Measurements from ENCODE around the gene EDEM3.
A peak's percentile ranks its signal among the peaks of the same experiment; 100 is the strongest.
"Not testable (repeated sequence)": the region's sequence is repeated elsewhere in the genome, so short reads cannot be mapped to it uniquely, and the experiment has no call there.

The EDEM3 gene, protein sequence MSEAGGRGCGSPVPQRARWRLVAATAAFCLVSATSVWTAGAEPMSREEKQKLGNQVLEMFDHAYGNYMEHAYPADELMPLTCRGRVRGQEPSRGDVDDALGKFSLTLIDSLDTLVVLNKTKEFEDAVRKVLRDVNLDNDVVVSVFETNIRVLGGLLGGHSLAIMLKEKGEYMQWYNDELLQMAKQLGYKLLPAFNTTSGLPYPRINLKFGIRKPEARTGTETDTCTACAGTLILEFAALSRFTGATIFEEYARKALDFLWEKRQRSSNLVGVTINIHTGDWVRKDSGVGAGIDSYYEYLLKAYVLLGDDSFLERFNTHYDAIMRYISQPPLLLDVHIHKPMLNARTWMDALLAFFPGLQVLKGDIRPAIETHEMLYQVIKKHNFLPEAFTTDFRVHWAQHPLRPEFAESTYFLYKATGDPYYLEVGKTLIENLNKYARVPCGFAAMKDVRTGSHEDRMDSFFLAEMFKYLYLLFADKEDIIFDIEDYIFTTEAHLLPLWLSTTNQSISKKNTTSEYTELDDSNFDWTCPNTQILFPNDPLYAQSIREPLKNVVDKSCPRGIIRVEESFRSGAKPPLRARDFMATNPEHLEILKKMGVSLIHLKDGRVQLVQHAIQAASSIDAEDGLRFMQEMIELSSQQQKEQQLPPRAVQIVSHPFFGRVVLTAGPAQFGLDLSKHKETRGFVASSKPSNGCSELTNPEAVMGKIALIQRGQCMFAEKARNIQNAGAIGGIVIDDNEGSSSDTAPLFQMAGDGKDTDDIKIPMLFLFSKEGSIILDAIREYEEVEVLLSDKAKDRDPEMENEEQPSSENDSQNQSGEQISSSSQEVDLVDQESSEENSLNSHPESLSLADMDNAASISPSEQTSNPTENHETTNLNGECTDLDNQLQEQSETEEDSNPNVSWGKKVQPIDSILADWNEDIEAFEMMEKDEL

DNA sequence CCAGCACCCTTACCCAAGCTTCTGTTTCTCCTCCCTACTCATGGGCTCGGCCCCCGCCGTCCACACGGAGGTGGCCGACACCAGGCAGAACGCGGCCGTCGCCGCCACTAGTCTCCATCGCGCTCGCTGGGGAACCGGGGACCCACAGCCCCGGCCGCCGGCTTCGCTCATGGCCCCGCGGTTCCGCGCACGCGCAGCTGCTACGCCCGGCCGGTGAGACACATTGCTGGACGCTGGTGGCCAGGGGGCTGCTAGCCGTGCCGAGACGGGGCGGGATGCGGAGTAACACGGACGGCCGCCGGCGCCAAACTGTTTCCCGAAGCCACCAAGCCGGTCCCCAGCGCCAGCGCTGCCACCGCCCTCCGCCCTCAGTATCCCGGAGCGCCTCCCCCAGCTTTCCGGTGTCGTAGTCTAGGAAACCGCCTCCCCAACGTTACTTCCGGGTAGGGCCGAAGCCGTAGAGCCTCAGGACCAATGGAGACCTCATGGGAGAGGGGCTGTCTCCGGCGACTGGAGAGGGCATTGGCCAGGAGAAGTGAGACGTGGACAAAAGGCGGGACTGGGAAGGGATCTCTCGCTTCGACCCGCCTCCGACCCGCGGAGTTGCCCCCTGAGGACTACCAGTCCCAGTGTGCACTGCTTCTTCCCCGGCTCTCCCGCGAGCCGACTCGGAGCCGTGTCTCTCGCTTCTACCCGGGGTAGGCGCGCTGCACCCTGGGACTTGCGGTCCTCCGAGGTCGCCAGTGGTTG lies at the start of gene EDEM3:
EDEM3 (minus strand) TSS at position 383 of the 750 bp plus-strand sequence; CDS start at position 171, 212 bp downstream.
- DNase-seq: peak; percentile 100

DNA sequence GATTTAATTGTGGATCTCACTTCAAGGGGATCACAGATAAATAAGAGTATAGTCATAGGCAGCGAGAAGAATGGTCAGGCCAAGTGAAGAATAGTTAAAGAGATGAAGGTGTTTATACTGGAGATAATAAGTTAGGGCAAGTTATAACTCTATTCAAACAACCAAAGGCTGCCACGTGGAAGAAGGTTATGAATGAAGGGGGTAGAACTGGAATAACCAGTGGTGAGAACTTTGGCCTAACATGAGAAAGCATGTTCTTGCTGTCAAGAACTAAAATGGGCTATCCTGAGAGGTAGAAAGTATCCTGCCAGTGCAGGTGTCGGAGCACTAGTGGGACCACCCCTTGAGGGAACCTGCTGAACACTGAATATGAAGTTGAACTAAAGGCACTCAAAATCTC lies 49.6 kb upstream of the EDEM3 start:
- no peak for DNase-seq

DNA sequence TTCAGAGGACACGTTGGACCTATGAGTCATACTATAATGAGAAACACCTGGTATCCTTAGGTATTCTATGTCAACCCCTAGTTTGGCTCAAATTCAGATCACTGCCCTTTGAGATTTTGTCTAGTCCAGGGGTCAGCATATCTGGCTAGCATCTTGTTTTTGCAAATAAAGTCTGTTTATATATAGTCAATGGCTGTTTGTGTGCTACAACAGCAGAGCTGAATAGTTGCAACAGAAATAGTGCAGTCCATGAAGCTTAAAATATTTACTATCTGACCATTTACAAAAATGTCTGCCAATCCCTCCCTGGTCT lies 48.5 kb upstream of the EDEM3 start:
- DNase-seq: no peak

DNA sequence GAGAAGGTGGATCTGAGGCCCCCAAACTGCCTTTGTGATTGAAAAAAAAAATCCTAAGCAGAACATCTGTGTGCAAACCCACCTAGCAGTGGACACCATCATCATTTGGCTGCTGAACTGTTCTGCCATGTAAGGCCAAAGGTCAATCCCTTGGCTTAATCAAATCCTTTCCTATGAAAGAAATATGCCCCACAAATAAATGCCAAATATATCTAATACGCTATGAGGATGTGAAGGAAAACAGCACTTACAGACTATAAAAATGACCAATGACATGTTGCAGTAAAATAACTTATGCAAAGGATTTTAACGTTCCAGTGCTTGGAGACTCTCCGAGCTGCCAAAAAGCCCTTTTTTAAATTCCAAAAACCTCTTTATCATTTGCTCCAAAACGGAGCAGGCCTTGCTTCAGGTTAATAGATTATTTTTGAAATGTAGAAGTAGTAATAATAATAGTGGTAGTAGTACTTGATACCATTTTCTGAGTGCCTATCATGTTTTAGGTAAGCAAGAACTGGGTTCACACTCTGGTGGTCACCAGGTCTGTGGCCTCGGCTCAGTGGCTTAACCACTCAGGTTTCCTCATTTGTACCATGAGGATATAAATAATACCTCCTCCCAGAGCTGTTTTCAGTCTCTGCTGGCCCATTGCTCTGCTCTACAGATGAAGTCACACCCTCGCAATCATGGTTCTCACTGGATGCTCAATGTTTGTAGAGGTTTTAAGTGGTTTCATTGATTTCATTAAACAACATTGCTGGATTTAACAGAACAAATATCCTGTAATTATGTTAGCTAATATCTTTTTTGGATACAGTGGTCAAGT lies 47.9 kb upstream of the EDEM3 start:
- peak; percentile 39 for DNase-seq

DNA sequence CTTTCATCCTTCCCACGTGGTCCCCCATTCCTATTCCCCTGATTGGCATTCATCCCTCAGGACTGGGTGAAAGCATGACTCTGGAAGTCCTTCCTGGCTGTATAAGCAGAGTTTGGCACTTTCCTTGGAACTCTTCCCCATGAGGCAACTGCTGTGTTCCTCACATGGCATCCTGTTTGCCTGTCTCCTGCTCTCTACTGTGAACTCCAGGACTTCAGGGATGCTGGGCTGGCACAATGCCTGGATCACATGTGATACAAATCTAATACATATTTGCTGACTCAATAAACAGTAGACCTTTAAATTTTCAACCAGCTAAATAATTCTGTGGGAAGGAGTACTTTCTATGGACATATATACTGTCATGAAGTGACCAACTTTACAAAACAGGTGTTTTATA lies 46.8 kb upstream of the EDEM3 start:
- DNase-seq: no peak

DNA sequence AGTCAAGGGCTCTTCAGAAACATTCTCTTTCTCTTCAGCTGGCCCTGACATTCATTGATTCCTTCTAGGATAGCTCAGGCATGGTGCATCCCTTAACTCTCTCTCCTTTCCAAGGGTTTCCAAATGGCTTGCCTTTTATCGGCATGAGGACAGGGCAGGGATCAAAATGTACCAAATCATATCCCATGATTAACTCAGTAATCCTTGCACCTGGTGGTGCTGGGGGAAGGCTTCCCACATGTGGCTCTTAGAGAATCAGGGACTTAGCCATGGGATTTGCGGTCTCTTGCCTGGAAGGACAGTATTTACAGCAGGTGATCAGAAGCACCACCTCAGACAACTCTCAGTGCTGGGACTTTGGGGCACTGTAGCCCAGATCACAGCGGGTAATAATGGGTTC lies 46.2 kb upstream of the EDEM3 start:
- no peak for DNase-seq

DNA sequence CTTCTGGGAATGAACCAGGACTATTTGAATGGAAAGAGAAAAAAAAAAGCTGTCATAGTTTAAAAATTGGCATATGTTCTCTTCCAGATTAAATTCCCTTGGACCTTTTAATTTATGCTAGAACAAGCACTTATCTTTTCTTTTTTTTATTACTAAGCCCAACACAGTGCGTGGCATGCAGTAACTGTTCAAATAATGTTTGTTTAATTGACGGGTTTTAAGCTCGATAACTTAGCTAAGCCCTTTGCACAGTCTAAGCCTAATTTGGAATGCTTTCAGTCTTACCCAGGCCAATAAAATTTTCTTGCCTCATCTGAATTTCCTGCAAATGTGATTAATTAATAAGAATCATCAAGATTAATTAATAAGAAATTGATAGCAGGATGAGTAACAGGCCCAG lies 39.3 kb upstream of the EDEM3 start:
- no peak for DNase-seq

DNA sequence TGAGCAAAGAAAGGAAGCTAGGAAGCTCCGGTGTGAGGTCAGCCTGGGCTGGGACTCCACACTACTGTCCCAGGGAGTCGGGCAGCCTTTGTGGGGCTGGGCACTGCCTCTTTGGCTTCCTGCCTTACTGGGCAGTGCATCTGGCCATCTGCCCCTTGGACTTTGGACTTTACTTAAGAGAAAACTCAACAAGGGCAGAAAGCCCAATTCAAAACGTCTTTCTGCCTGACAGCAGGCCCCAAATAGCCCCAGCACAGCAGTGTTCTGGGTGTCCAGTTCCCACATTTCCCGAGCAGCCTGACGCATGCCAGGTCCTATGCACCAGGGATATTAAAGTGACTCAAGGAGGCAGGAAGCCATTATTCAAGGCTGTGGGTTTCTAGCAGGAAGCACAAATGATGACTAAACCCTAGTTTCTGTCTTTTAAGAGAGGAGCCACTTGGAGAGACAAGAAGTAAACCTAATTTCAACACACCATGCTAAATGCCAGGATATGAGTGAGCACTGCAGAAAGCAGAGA lies 37.9 kb upstream of the EDEM3 start:
- DNase-seq: no peak

DNA sequence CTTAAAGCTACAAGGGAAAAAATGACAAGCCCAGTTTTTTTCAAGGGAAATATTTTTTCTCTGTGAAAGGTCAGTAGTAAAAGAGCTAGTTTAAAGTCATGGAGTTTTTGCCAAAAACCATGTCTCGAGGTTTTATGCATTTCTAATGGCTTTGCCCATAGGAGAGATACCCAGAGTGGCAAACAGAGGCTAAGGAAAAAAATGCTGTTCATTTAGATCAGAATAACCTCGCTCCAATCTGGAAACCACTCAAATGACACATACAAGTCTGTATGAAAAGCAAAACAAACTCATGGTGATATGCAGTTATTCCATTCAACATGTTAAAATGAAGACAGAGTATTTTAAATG lies 36.9 kb upstream of the EDEM3 start:
- DNase-seq: no peak

DNA sequence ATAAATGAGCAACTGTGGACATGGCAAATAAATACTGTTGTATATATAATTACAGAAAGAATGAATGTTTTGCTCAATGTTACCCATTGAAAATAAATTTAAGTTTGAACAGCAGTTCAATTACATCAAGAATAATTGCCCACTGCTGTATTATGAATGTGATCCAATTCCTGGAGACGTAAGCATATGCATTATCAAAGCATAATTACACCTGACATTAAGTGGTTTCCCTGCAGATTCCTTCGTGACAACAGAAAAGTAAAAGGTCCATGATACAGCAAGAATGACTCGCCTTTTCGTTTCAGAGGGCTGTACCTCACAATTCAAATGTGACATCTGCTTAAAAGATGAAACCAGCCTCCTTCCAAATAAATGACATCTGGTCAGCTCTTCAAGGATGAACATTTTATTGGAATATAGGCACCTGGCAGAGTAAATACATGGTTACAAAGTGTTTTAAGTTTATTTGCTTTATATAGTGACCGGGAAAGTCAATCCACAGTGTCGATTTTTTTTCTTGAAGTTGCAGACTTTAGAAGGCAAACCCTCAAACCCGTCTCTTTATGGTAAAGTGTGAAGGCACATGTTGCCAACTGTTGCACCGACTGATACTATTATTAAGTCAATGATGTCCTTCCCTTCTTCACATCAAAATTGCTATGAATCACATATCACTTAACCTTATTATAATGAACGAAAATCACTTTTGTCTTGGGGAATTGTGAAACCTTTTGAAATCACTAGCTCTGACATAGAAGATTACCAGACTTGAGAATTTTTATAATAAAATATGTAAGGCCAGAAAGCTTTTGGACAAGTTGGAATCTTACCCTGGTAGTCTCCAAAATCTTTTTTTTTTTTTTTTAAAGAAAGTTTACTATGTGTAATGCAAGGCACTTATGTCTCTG lies 36.2 kb upstream of the EDEM3 start:
- DNase-seq: no peak

DNA sequence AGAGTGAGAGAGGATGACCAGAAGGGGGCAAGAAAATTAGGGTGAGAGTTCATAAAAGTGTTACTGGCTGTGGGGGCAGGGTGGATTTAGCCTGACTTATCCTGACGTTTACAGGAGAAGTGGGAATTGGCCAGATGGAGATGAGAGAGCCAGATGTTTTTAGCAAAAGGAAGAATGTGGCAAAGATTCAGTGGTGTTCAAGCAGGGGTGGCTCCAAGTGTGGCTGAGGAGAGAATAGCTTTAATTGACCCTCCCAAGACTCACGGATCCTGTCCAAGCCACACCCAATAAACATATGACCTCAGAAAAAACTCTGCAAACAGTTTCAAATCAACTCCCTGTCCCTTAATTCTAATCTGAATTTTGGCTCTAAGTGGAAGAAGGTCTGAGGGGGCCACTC lies 35.2 kb upstream of the EDEM3 start:
- no peak for DNase-seq

DNA sequence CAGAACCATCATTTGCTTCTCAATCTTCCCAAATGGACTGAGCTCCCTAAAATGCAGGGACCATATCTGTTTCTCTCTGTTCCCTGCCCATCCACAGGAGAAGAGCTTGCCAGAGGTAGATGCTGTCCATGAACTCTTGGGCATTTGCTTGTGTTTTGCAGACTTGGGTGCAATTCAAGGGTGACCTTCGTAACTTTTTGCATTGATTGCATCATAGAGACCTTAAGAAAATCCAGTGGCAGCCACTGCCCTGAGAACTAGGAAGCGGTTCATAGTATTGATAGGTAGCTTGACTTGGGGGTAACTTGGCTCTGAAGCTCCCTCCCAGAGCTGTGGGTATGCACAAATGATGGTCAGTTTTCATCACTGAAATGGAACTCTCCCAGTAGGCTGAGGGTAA lies 34.3 kb upstream of the EDEM3 start:
- no peak for DNase-seq

DNA sequence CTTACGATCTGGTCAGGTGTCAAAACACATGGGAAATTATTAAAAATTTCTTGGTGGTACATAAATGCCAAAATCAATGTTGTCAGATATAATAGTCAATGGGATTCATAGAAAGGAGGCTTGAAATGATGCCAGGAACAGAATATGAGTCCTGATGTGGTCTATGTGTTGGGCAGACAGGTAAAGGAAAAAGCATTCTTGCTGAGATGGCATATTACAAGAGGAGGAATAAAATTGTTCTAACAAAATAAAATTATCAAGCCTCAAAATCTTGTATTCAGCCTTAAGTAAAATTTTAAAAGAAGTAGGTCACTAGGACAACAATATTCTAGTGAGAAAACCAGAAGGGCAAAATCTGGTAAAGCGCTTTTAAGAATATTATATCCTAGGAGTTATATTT lies 30.9 kb upstream of the EDEM3 start:
- no peak for DNase-seq

DNA sequence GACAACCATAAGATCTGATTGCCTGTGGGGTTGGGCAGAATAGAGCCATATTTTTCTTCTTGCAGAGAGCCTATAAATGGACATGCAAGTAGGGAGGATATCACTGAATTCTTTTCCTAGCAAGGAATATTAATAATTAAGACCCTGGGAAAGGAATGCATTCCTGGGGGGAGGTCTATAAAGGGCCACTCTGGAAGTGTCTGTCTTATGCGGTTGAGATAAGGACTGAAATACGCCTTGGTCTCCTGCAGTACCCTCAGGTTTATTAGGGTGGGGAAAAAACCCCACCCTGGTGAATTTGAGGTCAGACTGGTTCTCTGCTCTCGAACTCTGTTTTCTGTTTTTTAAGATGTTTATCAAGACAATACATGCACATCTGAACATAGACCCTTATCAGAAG lies 29.1 kb upstream of the EDEM3 start:
- not testable (repeated sequence) for DNase-seq

DNA sequence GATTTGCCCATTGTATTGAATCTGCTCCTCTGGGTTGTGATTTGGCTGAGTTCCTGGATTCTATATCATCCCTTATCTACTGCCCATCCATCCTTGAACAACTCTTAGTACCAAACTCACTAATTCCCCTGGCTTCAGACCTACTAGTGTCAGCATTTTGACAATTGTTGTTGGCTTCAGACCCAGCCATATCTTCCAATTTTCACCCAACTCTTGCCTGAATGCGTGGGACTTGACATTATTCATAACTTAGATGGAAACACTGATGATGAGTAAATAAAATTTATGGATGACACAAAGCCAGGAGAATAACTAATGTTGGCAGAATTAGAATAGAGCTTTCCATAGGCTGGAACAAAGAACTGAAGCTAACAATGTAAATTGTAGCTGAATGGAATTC lies 27.3 kb upstream of the EDEM3 start:
- DNase-seq: no peak

DNA sequence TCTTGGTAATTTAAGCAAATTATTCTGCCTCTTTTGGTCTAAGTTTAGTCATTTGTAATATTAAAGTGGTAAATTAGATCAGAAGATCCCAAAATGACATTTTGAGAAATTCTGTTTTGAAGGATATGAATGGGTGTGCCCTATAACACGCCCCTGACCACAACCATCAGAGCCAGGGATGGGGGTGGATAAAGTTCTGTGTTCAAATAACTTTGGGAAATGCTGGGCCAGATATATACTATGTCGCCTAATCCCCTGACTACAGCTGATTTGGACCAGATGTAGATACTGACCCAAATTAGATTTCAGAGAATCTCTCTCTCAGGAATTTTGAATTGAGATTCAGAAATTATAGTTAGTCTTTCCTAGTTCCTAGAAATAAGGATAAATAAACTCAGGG lies 21.2 kb upstream of the EDEM3 start:
- DNase-seq: no peak

DNA sequence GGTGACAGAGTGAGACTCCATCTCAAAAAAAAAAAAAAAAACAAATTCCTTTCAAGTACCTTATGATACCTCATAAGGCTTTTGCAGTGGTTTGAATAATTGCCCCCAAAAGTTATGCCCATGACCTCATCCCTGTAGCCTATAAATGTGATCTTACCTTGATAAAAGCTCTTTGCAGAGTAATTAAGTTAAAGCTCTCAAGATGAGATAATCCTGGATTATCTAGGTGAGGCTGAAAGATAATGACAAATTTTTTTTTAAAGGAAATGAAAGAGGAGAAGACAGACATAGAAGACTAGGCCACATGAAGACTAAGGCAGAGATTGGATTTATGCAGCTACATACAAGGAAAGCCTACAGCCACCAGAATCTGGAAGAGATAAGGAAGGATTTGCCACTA lies 20.7 kb upstream of the EDEM3 start:
- DNase-seq: no peak

DNA sequence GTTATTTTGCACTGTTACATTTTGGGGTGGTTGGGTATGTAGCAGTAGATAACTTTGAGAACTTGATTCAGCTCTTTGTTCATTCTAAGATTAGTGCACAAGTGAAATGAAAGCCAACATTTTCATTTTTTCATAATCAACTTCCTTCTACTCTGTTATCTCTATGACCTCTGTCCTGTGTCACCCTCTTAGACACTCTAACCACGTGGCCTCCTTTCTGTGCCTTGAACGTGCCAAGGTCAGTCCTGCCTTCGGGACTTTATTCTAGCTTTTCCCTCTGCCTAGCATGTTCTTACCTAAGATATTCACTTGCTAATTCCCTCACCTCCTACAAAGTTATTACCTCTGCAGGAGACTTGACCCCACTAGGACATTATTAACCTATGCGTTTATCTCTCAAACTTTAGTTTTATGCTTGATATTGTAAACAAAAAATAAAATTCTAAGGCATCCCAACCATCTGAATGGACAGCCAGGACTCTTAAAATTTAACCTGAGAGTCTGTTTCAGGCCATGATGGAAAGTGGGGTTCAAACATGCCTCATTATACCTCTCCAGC lies 19.2 kb upstream of the EDEM3 start:
- no peak for DNase-seq

DNA sequence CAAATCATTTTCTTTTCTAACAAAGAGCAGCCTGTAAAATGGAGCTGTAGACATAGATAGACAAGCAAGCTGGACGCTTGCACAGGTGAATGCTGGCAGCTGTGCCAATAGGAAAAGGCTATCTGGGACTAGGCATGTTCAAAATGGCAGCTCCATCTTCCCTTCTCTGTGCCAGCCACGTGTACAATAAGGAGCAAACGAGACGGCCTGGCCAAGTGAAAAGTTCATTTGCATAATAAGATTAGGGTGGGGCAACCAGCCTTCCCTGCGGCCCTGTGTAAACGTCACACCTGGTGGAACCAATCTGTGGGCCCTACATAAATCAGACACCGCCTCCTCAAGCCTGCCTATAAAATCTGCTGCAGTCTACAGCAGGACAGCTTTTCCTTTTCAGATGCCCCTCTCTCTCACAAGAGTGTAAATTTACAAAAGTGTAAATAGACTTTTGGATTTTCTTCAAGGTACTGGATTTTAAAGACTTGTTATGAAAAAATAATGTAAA lies 16.6 kb upstream of the EDEM3 start:
- DNase-seq: peak; percentile 65

DNA sequence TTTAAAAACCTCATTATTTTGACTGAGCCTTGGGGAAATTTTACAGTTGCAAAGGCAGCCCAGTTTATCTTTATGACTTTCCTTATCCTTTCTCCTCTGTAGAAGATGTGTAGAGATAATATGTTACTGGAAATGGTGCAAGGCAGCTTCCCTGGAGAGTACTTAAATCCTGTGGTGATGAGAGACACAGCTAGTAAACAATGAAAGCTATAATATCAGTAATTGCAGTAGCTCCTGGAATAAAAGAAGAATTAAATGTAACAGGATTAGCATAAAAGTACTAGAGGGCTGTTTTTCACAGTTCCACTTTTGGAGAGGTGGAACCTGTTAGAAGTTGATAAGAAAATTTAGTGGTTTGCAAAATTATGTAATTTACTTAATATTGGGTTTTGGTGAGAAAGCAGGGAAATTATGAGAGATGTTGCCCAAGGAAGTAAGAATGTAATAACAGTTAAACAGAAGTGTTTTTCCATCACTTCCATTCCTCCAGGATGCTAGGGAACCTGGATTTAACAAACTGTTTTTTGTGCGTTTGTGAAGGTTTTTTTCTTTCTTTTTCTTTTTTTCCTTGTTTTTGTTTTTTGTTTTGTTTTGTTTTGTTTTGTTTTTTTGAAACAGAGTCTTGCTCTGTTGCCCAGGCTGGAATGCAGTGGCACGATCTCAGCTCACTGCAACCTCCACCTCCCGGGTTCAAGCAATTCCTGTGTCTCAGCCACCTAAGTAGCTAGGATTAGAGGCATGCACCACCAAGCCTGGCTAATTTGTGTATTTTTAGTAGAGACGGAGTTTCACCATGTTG lies 15.7 kb upstream of the EDEM3 start:
- DNase-seq: peak; percentile 25
